Vagina (tissue), 2 donors: ENCODE data around the gene ABT1. TPM values are rescaled to one million over a fixed set of nuclear protein-coding genes. Genes with fewer than 3 reads are reported as not detected.

Experiments
- DNase-seq, 2 donors: peaks; one replicate each; pipeline ENCODE4 v3.0.0-alpha.2; 2017; ENCODE audit errors: extremely low spot score in 2 of 2
- H3K27ac ChIP-seq: fragments of 200-600 bp; sonication (generic); one replicate; pipeline ENCODE4 v1.5.1; 2019
- H3K27me3 ChIP-seq: fragments of 200-600 bp; sonication (generic); one replicate; pipeline ENCODE4 v1.5.1; 2019
- H3K36me3 ChIP-seq, 2 donors: fragments of 200-600 bp; sonication (generic); one replicate each; pipeline ENCODE4 v1.5.1; 2017 to 2019
- H3K4me1 ChIP-seq: fragments of 200-600 bp; sonication (generic); one replicate; pipeline ENCODE4 v1.5.1; 2019
- H3K4me3 ChIP-seq, 2 donors: fragments of 200-600 bp; sonication (generic); 1 replicate in 1 of 2; 2 replicates in 1 of 2; pipeline ENCODE4 v1.5.1; 2016 to 2019
- H3K9me3 ChIP-seq: fragments of 200-600 bp; sonication (generic); one replicate; pipeline ENCODE4 v1.5.1; 2019
- POLR2A ChIP-seq, 2 donors: fragments of 450-650 bp; IDR thresholded peaks; one replicate each; pipeline ENCODE4 v1.6.1; 2017; ENCODE audit warnings: antibody characterized with exemption in 2 of 2, mild to moderate bottlenecking in 2 of 2, moderate library complexity in 2 of 2
- POLR2AphosphoS5 ChIP-seq, 2 donors: sonication (generic); formaldehyde crosslinking; IDR thresholded peaks; one replicate each; pipeline ENCODE4 v1.9.0; 2017; ENCODE audit warnings: antibody characterized with exemption in 2 of 2, mild to moderate bottlenecking in 2 of 2, low read depth in 1 of 2; ENCODE audit not compliant: insufficient read depth in 1 of 2
- intact Hi-C: fragments of 100-400 bp; cut with DNase I; formaldehyde crosslinking; loops from one replicate; pipeline ENCODE4 v1.15.1; 2023
- total RNA-seq: library from RNA; depleted of rRNA; stranded (reverse); fragments of >200 nt; gene quantifications from one replicate; pipeline ENCODE4 v1.2.3, GENCODE V29; 2016
- TF ChIP-seq, protein P1 (sequence below), 3 experiments: fragments of 450-650 bp in 2 of 3; fragments of 200-600 bp in 1 of 3; sonication (generic) in 1 of 3; IDR thresholded peaks; one replicate each; pipeline ENCODE4 v1.5.1; 2017 to 2019; ENCODE audit warnings: antibody characterized with exemption in 3 of 3, mild to moderate bottlenecking in 2 of 3, moderate library complexity in 2 of 3

ABT1 gene
- total RNA-seq, 1 donor from 2014 or later, result 24.8 TPM

DNA sequence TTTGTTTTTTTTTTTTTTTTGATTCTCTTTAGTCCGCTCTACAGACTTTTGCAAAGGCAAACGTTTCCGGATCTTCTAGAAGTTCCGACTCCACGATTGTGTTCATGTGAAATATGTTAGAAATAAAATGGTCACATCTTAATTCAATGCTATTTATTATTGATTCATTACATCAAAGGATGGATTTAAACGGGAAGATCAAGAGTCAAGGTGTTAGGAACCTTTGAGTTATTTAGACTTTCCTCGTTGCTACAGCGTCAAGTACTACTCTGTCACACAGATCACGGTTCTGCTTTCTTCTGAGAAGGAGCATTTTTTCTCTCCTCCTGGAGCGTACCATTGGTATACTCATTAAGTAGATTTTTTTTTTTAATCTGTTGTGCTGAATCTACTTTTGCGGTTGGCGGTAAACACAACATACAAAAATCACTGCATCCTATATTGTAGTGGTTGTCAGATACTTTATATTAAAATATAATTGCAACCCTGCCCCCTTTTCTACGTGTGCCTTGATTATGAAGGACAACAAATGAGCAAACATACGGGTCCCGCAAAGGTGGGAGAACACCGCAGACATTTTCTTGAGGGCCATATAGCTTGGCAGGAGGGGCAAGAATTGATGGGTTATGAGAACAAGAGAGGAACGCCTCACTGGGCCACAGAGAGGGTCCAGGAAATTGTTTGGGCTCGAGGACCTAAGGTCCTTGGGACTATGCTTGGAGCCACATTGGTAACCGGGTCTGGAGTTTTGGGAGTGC, 41.1 kb upstream of the ABT1 start:
- H3K36me3 ChIP-seq, result no peaks in the 10 kb centered on the region
- intact Hi-C loops, result loop anchor here (10.0 kb wide), 1 partner anchor 1279 kb away; a partner anchor contains a TSS
- peaks cover 7% of the 10 kb centered on the region for H3K4me1 ChIP-seq
- no peaks in the 10 kb centered on the region for H3K9me3 ChIP-seq
- peak overlapping the region; percentile 91 for H3K27ac ChIP-seq
- no peaks in the 10 kb centered on the region for H3K27me3 ChIP-seq
- peak overlapping the region; percentile 49 to 51 for H3K4me3 ChIP-seq
- no peak for TF ChIP-seq POLR2A (IDR thresholded peaks at IDR 0.05)
- TF ChIP-seq, protein P1, sequence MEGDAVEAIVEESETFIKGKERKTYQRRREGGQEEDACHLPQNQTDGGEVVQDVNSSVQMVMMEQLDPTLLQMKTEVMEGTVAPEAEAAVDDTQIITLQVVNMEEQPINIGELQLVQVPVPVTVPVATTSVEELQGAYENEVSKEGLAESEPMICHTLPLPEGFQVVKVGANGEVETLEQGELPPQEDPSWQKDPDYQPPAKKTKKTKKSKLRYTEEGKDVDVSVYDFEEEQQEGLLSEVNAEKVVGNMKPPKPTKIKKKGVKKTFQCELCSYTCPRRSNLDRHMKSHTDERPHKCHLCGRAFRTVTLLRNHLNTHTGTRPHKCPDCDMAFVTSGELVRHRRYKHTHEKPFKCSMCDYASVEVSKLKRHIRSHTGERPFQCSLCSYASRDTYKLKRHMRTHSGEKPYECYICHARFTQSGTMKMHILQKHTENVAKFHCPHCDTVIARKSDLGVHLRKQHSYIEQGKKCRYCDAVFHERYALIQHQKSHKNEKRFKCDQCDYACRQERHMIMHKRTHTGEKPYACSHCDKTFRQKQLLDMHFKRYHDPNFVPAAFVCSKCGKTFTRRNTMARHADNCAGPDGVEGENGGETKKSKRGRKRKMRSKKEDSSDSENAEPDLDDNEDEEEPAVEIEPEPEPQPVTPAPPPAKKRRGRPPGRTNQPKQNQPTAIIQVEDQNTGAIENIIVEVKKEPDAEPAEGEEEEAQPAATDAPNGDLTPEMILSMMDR (IDR thresholded peaks at IDR 0.05), result no peak
- no peak for TF ChIP-seq POLR2AphosphoS5 (IDR thresholded peaks at IDR 0.05; ENCODE audit: insufficient read depth in 1 of 2, low read depth in 1 of 2)
- DNase-seq, result no peak

GRCh38 chr6:26556263-26557070, 40.3 kb upstream of the ABT1 start:
- no peak for DNase-seq
- no peak overlapping the region for H3K4me3 ChIP-seq
- TF ChIP-seq, protein P1 (IDR thresholded peaks at IDR 0.05), result no peak
- no peaks in the 10 kb centered on the region for H3K9me3 ChIP-seq
- H3K36me3 ChIP-seq, result no peaks in the 10 kb centered on the region
- no peaks in the 10 kb centered on the region for H3K27me3 ChIP-seq
- peaks cover 7% of the 10 kb centered on the region for H3K4me1 ChIP-seq
- H3K27ac ChIP-seq, result no peak overlapping the region
- intact Hi-C loops, result loop anchor here (10.0 kb wide), 1 partner anchor 1278 kb away; a partner anchor contains a TSS

DNA sequence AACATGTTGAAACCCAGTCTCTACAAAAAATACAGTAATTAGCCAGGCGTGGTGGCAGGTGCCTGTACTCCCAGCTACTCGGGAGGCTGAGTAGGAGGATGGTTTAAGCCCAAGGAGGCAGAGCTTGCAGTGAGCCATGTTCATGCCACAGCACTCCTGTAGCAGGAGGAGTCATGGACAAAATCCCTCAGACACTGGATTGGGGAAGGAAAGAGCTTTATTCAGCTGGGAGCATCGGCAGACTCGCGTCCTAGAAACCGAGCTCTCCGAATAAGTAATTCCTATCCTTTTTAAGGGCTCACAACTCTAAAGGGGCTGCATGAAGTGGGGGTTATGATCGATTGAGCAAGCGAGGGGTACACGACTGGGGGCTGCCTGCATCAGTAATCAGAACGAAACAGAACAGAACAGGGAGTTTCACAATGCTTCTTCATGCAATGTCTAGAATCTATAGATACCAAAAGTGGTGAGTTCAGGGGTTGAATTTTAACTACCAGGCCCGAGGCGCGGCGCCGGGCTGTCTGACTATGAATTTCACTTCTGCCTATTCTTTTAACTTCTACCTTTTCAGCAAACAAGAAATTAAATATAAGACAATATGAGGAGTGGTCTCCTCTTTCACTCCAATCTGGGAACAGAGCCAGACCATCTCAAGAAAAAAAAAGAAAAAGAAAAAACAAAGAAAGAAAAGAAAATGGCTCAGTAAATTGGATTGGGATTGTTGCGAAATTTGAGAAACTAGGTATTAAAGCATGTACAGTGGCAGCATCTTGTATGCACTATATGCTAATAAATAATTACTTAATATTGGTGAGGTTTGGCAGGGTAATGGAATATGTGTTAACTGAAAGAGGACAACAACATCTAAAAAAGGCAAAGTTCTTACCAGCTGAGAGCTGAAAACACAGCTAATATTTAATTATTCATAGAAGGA, 35.0 kb upstream of the ABT1 start:
- Histone ChIP-seq H3K36me3 (no peaks in the 10 kb centered on the region), H3K4me3 (no peak overlapping the region), H3K27ac (no peak overlapping the region), H3K9me3 (no peaks in the 10 kb centered on the region), H3K27me3 (no peaks in the 10 kb centered on the region), H3K4me1 (no peaks in the 10 kb centered on the region)
- no peak for DNase-seq
- intact Hi-C loops, result no loop called here
- TF ChIP-seq POLR2AphosphoS5 (IDR thresholded peaks at IDR 0.05; ENCODE audit: insufficient read depth in 1 of 2, low read depth in 1 of 2), result no peak
- TF ChIP-seq, protein P1 (IDR thresholded peaks at IDR 0.05), result no peak

DNA sequence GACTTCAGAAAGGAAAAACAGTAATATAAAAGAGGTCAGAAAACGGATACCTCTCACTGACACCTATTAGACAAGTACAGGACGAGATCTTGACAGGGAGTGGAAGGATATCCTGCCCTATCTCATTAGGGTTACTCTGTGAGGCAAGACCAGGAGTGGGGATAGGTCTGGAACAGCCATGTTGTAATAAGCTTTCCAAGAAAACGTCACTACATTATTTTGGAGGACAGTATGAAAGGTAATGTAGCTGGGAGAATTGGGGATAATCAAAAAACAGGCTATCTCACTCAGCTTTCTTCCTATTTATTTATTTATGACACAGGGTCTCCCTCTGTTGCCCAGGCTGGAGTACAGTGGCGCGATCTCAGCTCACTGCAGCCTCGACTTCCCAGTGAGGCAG, 33.3 kb upstream of the ABT1 start:
- H3K27me3 ChIP-seq, result no peaks in the 10 kb centered on the region
- intact Hi-C loops, result no loop called here

More for the DNA sequence above, 33.3 kb upstream of the ABT1 start:
- DNase-seq, result no peak
- Histone ChIP-seq H3K36me3 (no peaks in the 10 kb centered on the region), H3K27ac (no peak overlapping the region), H3K4me3 (no peak overlapping the region), H3K4me1 (no peaks in the 10 kb centered on the region), H3K9me3 (no peaks in the 10 kb centered on the region)
- TF ChIP-seq POLR2AphosphoS5 (IDR thresholded peaks at IDR 0.05; ENCODE audit: insufficient read depth in 1 of 2, low read depth in 1 of 2) (no peak), POLR2A (IDR thresholded peaks at IDR 0.05) (no peak)
- TF ChIP-seq, protein P1 (IDR thresholded peaks at IDR 0.05), result no peak
